WERI-Rb-1 (cell line): ENCODE measurements around the gene ADGRD1.

ENCODE experiments used
- DNase-seq: peaks from one replicate; pipeline ENCODE4 v3.0.0-alpha.2; 2020
- H3K27ac ChIP-seq: fragments of 250-450 bp; sonication (Bioruptor Pico); 2 replicates; pipeline ENCODE4 v1.5.1; 2020; ENCODE audit warnings: mild to moderate bottlenecking, moderate library complexity
- H3K27me3 ChIP-seq: fragments of 250-450 bp; sonication (Bioruptor Pico); 2 replicates; pipeline ENCODE4 v1.5.1; 2021; ENCODE audit warnings: mild to moderate bottlenecking, low read depth, moderate library complexity; ENCODE audit not compliant: insufficient read depth, severe bottlenecking
- H3K36me3 ChIP-seq: fragments of 250-450 bp; sonication (Bioruptor Pico); 2 replicates; pipeline ENCODE4 v1.5.1; 2020; ENCODE audit warnings: mild to moderate bottlenecking, moderate library complexity
- H3K4me3 ChIP-seq: 2 replicates; pipeline ENCODE4 v1.5.1; 2011; ENCODE audit warnings: low read depth, mild to moderate bottlenecking, control low read depth, low read length
- H3K9me3 ChIP-seq: fragments of 250-450 bp; sonication (Bioruptor Pico); 2 replicates; pipeline ENCODE4 v1.5.1; 2021; ENCODE audit warnings: mild to moderate bottlenecking, moderate library complexity; ENCODE audit not compliant: severe bottlenecking
- TF ChIP-seq, protein P1 (sequence below): IDR thresholded peaks from 2 replicates; pipeline ENCODE4 v1.5.1; 2011; ENCODE audit warnings: low read depth, mild to moderate bottlenecking, control low read depth, inconsistent platforms, low read length

The ADGRD1 gene

DNA sequence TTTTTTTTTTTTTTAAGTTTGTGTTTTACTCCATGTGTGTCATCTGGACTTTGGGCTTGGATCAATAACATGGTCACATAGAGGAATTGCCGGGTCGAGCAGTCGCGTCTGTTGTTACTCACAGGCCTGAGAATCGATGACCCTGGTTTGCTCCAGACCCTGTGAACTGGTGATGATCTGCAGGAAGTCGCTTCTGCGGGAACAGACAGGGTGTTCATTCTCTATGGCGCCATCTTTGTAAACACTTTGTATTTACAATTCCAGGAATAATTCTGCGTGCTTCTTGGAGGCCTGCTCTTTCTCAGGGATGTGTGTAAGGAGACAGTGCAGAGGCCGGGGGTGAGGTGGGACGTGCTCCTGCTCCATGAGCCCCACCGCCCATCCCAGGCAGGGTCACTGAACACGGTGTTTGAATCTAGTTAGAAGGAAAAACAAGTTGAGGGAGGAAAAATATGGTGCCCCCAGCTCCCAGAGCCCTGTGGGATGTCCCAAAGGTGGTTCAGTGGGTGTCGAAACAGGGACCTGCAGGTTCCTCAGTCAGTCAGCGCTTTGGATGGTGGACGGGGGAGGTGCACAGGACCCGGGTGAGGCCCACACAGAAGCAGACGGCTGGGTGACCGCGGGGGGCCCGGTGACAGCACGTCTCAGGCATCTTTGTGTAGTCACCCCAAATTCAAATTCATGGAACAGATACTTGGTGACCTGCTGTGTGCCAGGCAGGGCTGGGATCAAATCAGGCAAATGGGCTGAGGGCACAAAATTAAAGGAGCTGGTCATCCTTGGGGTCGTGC is 58.8 kb downstream of the ADGRD1 start:
- TF ChIP-seq, protein P1, sequence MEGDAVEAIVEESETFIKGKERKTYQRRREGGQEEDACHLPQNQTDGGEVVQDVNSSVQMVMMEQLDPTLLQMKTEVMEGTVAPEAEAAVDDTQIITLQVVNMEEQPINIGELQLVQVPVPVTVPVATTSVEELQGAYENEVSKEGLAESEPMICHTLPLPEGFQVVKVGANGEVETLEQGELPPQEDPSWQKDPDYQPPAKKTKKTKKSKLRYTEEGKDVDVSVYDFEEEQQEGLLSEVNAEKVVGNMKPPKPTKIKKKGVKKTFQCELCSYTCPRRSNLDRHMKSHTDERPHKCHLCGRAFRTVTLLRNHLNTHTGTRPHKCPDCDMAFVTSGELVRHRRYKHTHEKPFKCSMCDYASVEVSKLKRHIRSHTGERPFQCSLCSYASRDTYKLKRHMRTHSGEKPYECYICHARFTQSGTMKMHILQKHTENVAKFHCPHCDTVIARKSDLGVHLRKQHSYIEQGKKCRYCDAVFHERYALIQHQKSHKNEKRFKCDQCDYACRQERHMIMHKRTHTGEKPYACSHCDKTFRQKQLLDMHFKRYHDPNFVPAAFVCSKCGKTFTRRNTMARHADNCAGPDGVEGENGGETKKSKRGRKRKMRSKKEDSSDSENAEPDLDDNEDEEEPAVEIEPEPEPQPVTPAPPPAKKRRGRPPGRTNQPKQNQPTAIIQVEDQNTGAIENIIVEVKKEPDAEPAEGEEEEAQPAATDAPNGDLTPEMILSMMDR = no peak
- Histone ChIP-seq H3K27ac (no peak overlapping the region), H3K4me3 (no peak overlapping the region), H3K27me3 (no peaks in the 10 kb centered on the region), H3K36me3 (no peaks in the 10 kb centered on the region), H3K9me3 (no peaks in the 10 kb centered on the region)
- no peak for DNase-seq

DNA sequence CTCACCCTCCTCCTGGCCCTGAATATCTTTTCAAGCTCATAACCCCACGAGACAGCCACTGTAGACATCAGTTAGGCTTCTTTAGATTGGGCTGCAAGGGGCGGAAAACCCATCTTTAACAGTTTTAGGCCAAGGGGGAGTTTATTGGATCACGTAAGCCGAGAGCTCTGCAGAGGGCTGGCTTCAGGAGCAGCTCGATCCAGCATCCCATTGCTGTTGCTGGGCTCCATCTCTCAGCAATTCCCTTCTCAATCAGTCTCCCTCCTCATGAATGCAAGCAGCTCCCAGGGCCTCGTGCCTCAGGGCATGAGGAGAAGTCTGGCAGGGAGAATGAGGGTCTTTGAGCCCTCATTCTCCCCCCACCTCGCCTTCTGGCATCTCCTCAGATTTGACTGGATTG is 59.4 kb downstream of the ADGRD1 start:
- Histone ChIP-seq H3K27ac (no peak overlapping the region), H3K4me3 (no peak overlapping the region), H3K27me3 (no peaks in the 10 kb centered on the region), H3K36me3 (no peaks in the 10 kb centered on the region), H3K9me3 (no peaks in the 10 kb centered on the region)
- DNase-seq = no peak
- TF ChIP-seq, protein P1 = no peak

DNA sequence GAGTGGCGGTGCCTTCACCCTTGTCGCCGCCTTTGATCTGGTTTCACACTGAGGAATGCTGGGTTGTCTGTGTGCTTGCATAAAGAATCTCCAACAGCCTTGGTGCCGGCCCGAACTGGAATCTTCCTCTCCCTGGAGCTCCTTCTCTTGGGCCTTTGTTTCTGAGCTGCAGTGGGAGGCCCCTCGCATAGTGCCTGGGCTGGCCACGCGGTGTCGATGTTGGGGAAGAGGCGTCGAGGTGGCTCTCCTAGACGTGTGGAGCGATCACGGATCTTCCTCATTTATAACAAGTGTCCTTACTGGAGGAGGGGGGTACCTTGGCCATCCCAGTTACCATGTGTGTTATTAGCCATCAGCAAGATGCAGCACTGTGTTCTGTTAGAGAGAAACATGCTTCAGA is 60.6 kb downstream of the ADGRD1 start:
- no peaks in the 10 kb centered on the region for H3K9me3 ChIP-seq
- TF ChIP-seq, protein P1 = no peak
- no peak overlapping the region for H3K27ac ChIP-seq
- no peaks in the 10 kb centered on the region for H3K36me3 ChIP-seq
- no peak overlapping the region for H3K4me3 ChIP-seq
- no peaks in the 10 kb centered on the region for H3K27me3 ChIP-seq
- no peak for DNase-seq

DNA sequence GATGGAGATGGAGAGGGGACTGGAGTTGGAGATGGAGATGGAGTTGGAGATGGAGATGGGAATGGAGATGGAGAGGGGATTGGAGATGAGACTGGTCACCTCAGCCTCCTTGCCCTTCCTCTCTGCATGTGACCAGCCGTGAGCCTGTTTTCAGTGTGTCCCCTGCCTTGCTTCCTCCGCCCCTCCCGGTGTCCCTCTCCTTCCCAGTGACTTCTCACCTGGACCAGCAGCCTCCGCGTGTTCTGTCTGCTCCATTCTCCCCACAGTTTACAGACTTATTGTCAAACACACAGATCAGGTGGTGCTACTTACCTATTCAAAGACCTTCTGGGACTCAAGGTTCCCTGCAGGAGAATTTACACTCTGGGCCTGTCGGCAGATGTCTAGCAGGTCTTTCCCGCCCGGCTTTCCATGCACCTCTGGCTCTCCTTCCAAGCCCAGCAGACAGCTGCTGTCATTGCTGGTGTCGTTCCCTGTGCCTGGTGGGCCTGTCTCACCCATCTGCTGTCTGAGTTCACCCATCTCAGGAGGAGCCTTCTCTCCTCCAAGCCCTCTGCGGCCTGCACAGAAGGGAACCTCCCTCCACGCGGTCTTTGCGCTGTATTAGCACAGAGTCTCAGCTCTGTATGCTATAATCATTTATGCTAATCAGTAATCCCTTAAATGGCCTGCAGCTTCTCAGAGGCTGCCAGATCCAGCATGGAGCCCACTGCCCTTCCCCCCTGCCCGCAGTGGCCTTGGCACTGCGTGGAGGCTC is 62.1 kb downstream of the ADGRD1 start:
- TF ChIP-seq, protein P1 = no peak
- Histone ChIP-seq H3K36me3 (no peaks in the 10 kb centered on the region), H3K27ac (0 out of 2 replicates have a peak overlapping the region, but pooled peaks have one; percentile 31), H3K4me3 (no peak overlapping the region), H3K9me3 (no peaks in the 10 kb centered on the region), H3K27me3 (no peaks in the 10 kb centered on the region)
- DNase-seq = peak; percentile 56

DNA sequence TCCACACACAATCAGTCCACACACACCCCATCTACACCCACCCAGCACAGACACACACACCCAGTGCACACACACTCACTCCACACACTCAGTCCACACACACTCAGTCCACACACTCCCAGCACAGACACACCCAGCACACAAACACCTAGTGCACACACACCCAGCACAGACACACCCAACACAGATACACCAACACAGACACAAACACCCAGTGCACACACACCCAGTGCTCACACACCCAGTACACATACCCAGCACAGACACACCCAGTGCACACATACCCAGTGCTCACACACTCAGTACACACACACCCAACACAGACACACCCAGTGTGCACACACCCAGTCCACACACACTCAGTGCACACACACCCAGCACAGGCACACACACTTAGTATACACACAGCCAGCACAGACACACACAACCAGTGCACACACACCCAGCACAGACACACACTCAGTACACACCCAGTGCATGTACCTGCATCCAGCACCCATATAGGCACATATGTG is 63.8 kb downstream of the ADGRD1 start:
- H3K9me3 ChIP-seq = no peaks in the 10 kb centered on the region
- no peak overlapping the region for H3K27ac ChIP-seq
- no peak for DNase-seq
- no peaks in the 10 kb centered on the region for H3K36me3 ChIP-seq
- TF ChIP-seq, protein P1 = no peak
- no peak overlapping the region for H3K4me3 ChIP-seq
- no peaks in the 10 kb centered on the region for H3K27me3 ChIP-seq
